Fibroblast of pulmonary artery (primary cell): Measurements from ENCODE around the gene LRRC32.

Experiments
- DNase-seq: peaks from one replicate; pipeline ENCODE4 v3.0.0-alpha.2; 2010; ENCODE audit warnings: low read depth
- H3K4me3 ChIP-seq: replicated peaks from 2 replicates; pipeline ENCODE4 v1.5.1; 2011; ENCODE audit warnings: low read depth, mild to moderate bottlenecking, control low read depth, low read length, moderate library complexity
- TF ChIP-seq, protein P1 (sequence below): IDR thresholded peaks from 2 replicates; pipeline ENCODE4 v1.5.1; 2011; ENCODE audit warnings: mild to moderate bottlenecking, control low read depth, low read length, inconsistent platforms; ENCODE audit errors: missing control alignments

LRRC32 gene, protein sequence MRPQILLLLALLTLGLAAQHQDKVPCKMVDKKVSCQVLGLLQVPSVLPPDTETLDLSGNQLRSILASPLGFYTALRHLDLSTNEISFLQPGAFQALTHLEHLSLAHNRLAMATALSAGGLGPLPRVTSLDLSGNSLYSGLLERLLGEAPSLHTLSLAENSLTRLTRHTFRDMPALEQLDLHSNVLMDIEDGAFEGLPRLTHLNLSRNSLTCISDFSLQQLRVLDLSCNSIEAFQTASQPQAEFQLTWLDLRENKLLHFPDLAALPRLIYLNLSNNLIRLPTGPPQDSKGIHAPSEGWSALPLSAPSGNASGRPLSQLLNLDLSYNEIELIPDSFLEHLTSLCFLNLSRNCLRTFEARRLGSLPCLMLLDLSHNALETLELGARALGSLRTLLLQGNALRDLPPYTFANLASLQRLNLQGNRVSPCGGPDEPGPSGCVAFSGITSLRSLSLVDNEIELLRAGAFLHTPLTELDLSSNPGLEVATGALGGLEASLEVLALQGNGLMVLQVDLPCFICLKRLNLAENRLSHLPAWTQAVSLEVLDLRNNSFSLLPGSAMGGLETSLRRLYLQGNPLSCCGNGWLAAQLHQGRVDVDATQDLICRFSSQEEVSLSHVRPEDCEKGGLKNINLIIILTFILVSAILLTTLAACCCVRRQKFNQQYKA

GRCh38 chr11:76670485-76671236 is at the start of gene LRRC32:
Gene LRRC32, minus strand, starts transcription at chr11:76670747. Its CDS starts 4,793 bp downstream, at chr11:76665954.
- DNase-seq = no peak
- TF ChIP-seq, protein P1, sequence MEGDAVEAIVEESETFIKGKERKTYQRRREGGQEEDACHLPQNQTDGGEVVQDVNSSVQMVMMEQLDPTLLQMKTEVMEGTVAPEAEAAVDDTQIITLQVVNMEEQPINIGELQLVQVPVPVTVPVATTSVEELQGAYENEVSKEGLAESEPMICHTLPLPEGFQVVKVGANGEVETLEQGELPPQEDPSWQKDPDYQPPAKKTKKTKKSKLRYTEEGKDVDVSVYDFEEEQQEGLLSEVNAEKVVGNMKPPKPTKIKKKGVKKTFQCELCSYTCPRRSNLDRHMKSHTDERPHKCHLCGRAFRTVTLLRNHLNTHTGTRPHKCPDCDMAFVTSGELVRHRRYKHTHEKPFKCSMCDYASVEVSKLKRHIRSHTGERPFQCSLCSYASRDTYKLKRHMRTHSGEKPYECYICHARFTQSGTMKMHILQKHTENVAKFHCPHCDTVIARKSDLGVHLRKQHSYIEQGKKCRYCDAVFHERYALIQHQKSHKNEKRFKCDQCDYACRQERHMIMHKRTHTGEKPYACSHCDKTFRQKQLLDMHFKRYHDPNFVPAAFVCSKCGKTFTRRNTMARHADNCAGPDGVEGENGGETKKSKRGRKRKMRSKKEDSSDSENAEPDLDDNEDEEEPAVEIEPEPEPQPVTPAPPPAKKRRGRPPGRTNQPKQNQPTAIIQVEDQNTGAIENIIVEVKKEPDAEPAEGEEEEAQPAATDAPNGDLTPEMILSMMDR = no peak
- peak within 1 kb of the TSS; percentile 55 for H3K4me3 ChIP-seq

DNA sequence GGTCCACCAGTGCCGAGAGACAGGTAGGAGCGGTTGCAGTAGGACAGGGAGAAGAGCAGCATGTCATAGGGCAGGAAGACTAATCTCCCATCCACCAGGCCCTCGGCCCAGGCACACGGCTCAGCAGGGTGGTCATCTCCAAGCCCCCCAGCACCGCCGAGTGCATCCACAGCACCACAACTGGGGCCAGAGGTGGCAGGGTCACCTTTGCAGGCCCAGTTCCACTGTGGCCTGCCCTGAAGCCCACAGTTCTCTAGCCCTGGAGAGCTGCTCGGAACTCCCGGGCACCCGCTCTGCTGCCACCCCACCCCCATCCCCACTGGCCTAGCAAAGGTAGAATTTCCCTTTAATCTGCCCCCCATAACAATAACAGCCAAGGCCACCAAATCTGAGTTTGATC is 49.1 kb upstream of the LRRC32 start:
- no peak for DNase-seq
- no peak overlapping the region for H3K4me3 ChIP-seq
- TF ChIP-seq, protein P1 = no peak

DNA sequence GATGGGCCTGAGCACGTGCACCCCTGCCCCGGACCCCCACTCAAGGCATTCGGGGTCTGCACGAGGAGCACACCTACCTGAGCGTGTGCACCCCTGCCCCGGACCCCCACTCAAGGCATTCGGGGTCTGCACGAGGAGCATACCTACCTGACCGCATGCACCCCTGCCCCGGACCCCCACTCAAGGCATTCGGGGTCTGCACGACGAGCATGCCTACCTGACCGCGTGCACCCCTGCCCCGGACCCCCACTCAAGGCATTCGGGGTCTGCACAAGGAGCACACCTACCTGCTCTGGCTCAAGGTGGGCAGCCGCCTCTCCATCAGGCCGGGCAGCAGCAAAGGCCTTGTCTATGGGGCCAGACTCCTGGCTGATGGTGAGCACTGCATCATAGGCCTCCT is 48.7 kb upstream of the LRRC32 start:
- TF ChIP-seq, protein P1 = no peak
- H3K4me3 ChIP-seq = no peak overlapping the region
- DNase-seq = no peak

GRCh38 chr11:76717816-76718215 is 47.3 kb upstream of the LRRC32 start:
- no peak overlapping the region for H3K4me3 ChIP-seq
- TF ChIP-seq, protein P1 = no peak
- DNase-seq = no peak

GRCh38 chr11:76717369-76717768 is 46.8 kb upstream of the LRRC32 start:
- no peak for DNase-seq
- TF ChIP-seq, protein P1 = no peak
- no peak overlapping the region for H3K4me3 ChIP-seq

DNA sequence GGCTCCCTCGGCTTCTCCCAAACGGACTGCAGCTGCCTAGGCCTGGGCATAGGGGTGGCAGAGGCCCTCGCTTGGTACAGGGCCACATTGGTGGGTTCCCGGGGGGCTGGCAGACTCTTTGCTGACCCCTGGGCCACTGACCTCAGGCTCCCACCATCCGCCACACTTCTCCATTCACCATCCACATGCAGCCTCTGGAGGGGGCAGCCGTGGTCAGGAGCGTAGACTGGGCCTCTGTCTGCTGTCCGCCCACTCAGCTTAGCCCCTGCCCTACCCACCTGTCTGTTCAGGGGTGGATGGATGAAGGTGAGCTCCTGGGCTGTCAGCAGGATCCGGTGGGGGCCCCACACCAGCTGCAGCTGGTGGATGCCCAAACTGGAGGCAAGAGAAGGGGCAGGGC is 45.7 kb upstream of the LRRC32 start:
- no peak overlapping the region for H3K4me3 ChIP-seq
- no peak for DNase-seq
- TF ChIP-seq, protein P1 = no peak
